DMS114 treated with DMSO at 0.1 percent for 48 hours (cell line): ENCODE results near the gene IL17F.
"Not testable (repeated sequence)": the region's sequence is repeated elsewhere in the genome, so short reads cannot be mapped to it uniquely, and the experiment has no call there.

Experiments
- DNase-seq: peaks from one replicate; lab custom pipeline; 2025; ENCODE audit not compliant: unreplicated experiment; lab: John Stamatoyannopoulos, UW

Gene IL17F

DNA sequence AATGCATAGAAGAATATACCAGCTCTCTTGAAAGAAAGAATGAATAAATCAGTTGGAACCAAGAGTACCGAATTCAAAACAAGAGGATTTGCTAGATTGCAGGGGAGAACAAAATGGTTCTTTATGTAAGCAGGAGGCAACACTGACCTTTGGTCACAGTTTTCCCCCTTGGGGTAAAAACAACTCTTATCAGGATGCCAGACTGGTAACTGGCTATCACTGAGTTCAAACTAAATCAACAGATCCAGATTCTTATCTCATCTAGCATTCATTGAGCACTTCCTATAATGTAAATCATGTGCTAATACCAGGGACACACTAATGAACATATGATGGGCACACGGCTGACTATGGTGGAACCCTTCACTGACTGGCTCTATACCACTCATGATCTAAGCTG is 4.8 kb upstream of the IL17F start:
- DNase-seq: no peak

GRCh38 chr6:52245425-52245824 is 1.1 kb upstream of the IL17F start:
- DNase-seq: no peak

- DNase-seq: no peak
Measured at GRCh38 chr6:52243282-52243893, 912 bp downstream of the IL17F start.

DNA sequence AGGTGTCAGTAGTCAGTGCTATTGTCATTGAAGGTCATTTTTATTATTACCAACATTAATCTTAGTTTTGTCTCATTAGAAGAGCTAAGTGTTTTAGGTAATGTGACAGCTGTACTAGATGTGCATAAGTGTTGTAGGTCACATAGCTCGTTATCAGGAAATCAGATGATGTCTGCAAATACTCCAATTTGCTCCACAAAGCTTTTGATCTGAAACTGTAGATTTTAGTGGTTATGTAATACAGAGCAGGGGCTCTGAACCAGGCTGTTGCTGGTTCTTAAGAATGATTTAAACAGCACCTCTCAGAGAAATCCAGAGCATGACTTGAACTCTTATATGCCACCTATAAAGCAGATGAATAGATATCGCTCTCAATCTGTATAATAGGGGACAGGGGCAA is 2.5 kb downstream of the IL17F start:
- DNase-seq: no peak

DNA sequence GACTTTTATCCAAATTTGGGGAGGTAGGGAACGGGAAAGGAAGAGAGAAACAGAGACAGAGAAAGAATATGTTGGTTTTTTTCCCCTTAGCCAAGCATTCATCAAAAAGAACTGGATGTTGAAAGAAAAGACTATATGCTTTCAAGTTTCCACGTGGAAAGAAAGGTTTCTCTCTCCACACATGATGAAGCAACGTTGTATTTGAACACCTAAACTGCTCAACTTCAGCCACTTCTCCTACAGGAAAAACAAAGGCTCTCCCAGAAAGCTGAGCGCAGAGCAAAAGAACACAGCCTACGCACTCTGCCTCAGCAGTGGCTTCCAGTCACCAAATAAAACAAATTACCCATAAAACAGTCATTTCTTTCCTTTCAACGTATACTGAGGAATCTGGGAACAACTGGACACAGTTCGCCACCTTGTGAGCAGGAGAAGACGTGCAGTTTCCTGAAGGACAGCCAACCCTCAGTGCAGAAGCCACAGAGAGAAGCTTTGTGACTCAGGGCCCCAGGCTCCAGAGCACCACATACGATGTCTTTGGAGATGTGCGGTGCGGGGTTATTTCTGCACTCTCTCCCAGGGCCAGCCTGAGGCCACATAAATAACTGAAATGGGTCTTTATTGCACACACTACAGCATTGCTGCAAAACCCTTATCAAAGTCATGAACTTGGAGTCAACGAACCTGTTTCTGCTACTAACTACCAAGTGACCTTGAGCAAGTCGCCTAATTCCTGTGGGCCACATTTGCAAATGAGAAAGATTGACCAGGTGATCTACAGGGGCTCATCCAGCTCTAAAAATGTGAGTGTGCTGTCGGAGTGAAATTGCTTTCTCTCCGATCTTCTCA is 10.1 kb downstream of the IL17F start:
- DNase-seq: peak; percentile 61

GRCh38 chr6:52233005-52233404 is 11.3 kb downstream of the IL17F start:
- DNase-seq: no peak

DNA sequence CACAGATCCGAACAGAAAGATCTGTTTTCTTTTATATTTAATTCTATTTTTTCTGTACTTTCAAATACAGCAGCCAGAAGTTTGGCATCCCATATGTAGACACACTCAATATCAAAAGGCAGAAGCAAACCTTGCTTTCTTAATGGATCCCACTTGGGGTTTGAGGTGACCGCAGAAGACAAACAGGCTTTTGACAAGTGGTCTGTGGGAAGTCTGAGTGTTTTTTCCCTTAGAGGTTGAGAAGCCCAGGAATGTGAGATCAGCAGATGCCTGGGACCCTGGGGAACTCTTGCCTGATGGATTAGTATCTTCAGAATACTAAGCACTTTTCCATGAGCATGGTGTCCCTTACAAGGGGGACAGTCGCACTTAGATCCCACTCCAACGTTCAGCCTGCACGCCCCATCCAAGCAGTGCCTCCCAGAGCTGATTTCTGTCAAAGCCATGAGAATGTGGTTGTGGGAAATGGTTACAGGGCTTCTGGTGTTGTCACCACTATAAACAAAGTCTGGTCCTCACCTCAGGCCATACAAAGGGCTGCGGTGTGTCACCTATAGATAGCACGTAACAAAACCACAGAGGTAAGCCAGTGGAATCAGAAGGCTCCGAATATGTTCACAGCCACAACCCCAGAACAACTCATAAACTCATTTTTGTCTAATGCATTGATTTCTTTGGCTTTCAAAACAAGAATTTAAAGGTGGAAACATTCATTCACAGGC is 12.7 kb downstream of the IL17F start:
- no peak for DNase-seq

- DNase-seq: no peak
Measured at GRCh38 chr6:52230685-52231084, 13.6 kb downstream of the IL17F start.

DNA sequence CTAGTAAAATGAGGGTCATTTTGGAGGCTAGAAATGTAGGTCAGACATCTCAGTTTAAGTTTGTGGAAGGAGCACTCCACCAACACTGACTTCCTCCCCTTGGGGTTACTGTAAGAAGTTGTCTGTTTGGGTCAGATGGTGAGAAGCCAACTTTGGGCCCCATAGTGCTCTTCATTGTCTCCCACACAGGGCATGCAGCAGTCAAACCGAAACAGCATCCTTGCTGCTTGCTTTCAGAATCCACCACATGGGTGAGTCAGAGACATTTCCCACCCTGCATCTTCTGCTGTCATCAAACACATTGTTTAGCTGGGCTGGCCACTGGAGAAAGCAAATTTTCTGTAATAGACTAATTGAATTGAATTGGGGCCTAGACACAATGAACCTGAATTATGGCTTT is 16.8 kb downstream of the IL17F start:
- no peak for DNase-seq

- no peak for DNase-seq
Measured at GRCh38 chr6:52221302-52221701, 23.0 kb downstream of the IL17F start.

- no peak for DNase-seq
Measured at GRCh38 chr6:52217761-52218160, 26.5 kb downstream of the IL17F start.

- no peak for DNase-seq
Measured at GRCh38 chr6:52216932-52217575, 27.2 kb downstream of the IL17F start.

GRCh38 chr6:52215787-52216186 is 28.5 kb downstream of the IL17F start:
- DNase-seq: no peak

GRCh38 chr6:52213127-52213526 is 31.2 kb downstream of the IL17F start:
- no peak for DNase-seq

GRCh38 chr6:52210227-52210626 is 34.1 kb downstream of the IL17F start:
- DNase-seq: no peak

GRCh38 chr6:52209770-52210169 is 34.5 kb downstream of the IL17F start:
- no peak for DNase-seq

DNA sequence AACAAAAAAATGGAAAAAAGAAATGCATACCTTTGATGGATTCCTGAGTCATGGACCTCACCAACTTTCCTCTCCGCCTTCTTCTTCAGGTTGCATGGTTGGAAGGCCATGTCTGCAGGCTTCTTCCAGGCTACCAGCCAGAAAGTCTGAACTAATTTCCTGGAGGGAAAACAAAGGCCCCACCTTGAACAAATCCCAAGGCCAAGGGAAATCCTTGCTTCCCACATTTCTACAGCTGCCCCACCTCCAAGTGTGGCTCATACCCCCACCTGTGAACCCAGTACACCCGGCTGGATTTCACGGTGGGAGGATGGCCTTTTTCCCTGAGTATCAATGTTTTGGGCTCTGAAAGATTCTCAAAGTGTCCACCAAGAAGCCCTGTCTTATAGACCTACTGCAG is 35.7 kb downstream of the IL17F start:
- DNase-seq: no peak

DNA sequence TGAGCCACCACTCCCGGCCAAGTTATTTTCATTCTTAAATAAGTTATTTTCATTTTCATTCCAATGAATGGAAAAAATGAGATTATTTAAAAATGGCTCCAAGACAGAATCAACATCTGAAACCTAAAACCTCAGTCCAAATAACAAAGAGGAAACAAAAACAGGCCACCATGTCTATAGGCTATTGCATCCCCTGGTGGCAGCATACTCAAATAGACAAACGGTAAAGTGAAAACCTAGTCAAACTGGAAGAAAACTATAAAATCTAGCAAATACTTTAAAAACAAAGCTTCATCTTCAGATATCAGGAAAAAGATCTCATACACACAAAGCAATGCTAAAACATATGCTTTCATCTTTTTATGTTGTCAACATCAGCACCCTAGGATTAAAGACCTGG is 37.2 kb downstream of the IL17F start:
- DNase-seq: no peak

DNA sequence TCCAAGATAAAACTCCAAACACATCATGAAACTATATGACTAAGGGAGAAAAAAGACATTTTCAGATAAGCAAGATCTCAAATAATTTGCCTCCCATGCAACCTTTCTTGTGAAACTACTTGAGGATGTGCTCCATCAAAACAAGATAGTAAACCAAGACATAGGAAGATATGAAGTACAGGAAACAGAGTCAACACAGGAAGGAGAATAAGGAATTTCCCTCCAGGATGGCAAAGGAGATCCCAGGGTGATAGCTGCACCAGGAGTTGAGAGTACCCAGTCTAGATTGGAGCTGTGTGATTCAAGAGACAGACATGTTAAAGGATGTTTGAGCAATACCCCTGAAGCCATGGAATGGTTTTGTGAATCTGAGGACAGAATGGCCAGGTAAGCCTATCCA is 42.8 kb downstream of the IL17F start:
- no peak for DNase-seq

DNA sequence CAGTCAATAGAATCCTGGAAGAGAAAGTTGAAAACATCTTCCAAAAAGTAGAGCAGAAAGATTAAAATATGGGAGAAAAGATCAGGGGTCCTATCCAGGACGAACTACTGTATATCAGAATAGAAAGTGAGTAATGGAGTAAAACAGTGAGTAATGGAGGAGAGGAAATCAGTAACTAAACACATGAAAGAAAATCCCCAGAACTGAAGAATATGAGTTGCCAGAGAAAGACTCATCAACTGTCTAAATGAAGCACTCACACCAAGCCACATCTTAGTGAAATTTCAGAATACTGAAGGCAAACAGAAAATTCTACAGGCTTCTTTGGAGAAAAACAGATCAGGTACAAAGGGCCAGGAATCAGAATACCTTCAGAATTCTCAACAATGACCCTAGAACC is 43.3 kb downstream of the IL17F start:
- DNase-seq: no peak

GRCh38 chr6:52200088-52200487 is 44.2 kb downstream of the IL17F start:
- DNase-seq: not testable (repeated sequence)

- DNase-seq: no peak
Measured at GRCh38 chr6:52195886-52196285, 48.4 kb downstream of the IL17F start.
